Testis (tissue), 3 donors: Measurements from ENCODE around the gene PEX19. TPM values are rescaled to one million over a fixed set of nuclear protein-coding genes. Genes with fewer than 3 reads are reported as not detected.

Experiments used
- DNase-seq: peaks from one replicate; pipeline ENCODE4 v3.0.0-alpha.2; 2019
- H3K27ac ChIP-seq, 2 donors: fragments of 200-600 bp; sonication (generic); one replicate each; pipeline ENCODE4 v1.5.1; 2019
- H3K27me3 ChIP-seq: fragments of 200-600 bp; sonication (generic); one replicate; pipeline ENCODE4 v1.5.1; 2019
- H3K36me3 ChIP-seq: fragments of 200-600 bp; sonication (generic); one replicate; pipeline ENCODE4 v1.5.1; 2017; ENCODE audit warnings: low read depth; ENCODE audit errors: missing control alignments
- H3K4me1 ChIP-seq: fragments of 200-600 bp; sonication (generic); one replicate; pipeline ENCODE4 v1.5.1; 2019
- H3K4me3 ChIP-seq, 2 donors: fragments of 200-600 bp; sonication (generic); one replicate each; pipeline ENCODE4 v1.5.1; 2017 to 2019
- H3K9me3 ChIP-seq: fragments of 200-600 bp; sonication (generic); one replicate; pipeline ENCODE4 v1.5.1; 2017
- POLR2A ChIP-seq: fragments of 450-650 bp; IDR thresholded peaks from one replicate; pipeline ENCODE4 v1.6.1; 2017; ENCODE audit warnings: antibody characterized with exemption, mild to moderate bottlenecking, moderate library complexity
- WGBS, 2 donors: methylation state at CpG; one replicate each; pipeline ENCODE4 v1.1.5; 2018; 5-methylcytosine and 5-hydroxymethylcytosine counted together
- intact Hi-C: fragments of 100-400 bp; cut with DNase I; formaldehyde crosslinking; loops from one replicate; pipeline ENCODE4 v1.15.1; 2023; ENCODE audit warnings: low total_unique reads
- polyA plus RNA-seq: library from polyadenylated mRNA; stranded (reverse); fragments of 350-450 nt; fragmentation: Illumina TruSeq; extraction: RNeasy Lipid Tissue Mini Kit (QIAGEN cat#74804); gene quantifications from one replicate; pipeline ENCODE4 v1.2.3, GENCODE V29; 2014; ENCODE audit warnings: low read depth, low replicate concordance; ENCODE audit not compliant: insufficient read depth
- total RNA-seq, 2 donors: library from RNA; depleted of rRNA; stranded (reverse); fragments of >200 nt; gene quantifications; one replicate each; pipeline ENCODE4 v1.2.3, GENCODE V29; 2016
- TF ChIP-seq, protein P1 (sequence below), 3 experiments: fragments of 450-650 bp in 2 of 3; fragments of 200-600 bp in 1 of 3; sonication (generic) in 1 of 3; IDR thresholded peaks; one replicate each; pipeline ENCODE4 v1.5.1; 2016 to 2019; ENCODE audit warnings: antibody characterized with exemption in 3 of 3, mild to moderate bottlenecking in 2 of 3, moderate library complexity in 1 of 3

The PEX19 gene
- total and polyA plus RNA-seq, 3 donors from 2014 or later, result 48.5 to 63.5 (median 56.6) TPM

DNA sequence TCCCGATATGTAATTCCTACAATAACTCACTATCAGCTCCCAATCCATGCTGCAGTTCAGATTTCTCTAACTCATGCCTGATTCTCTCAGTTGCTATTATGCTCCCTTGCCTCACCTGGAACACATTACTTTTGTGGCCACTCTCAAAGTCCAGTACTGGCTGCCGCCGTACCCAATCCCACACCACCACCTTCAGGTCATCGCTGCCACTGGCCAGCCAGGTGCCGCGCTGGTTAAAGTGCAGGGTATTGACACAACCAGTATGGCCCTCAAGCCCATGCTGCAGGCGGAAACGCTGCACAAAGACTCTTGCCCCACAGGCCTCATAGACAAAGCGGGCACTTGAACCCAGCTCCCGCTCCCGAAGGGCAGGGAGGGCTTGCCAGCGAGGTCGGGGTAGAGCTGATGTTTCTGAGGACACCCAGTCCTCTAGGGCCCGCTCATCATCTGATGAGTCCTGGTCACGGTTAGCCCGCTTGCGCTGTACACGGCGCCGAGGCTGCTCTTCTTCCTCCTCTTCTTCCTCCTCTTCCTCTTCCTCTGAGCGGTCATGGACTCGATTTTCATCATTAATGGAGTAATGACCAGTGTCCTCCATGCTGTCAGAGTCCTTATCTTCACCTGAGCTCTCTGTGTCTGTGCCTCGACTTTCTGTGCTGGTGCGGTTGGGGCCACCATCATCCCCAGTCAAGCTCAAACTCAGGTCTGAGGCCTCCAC is 45.2 kb downstream of the PEX19 start:
- Histone ChIP-seq H3K4me3 (no peak overlapping the region), H3K27ac (no peak overlapping the region), H3K27me3 (no peaks in the 10 kb centered on the region), H3K4me1 (no peaks in the 10 kb centered on the region), H3K36me3 (no peaks in the 10 kb centered on the region), H3K9me3 (no peaks in the 10 kb centered on the region)
- WGBS, 2 donors, result 96 to 98% methylated on average over 22 to 24 of the region's 24 CpGs
- intact Hi-C loops, result loop anchor here (10.0 kb wide), 1 partner anchor 45 kb away; the partner anchor contains the start of gene CASQ1
- TF ChIP-seq POLR2A, result no peak
- TF ChIP-seq, protein P1, sequence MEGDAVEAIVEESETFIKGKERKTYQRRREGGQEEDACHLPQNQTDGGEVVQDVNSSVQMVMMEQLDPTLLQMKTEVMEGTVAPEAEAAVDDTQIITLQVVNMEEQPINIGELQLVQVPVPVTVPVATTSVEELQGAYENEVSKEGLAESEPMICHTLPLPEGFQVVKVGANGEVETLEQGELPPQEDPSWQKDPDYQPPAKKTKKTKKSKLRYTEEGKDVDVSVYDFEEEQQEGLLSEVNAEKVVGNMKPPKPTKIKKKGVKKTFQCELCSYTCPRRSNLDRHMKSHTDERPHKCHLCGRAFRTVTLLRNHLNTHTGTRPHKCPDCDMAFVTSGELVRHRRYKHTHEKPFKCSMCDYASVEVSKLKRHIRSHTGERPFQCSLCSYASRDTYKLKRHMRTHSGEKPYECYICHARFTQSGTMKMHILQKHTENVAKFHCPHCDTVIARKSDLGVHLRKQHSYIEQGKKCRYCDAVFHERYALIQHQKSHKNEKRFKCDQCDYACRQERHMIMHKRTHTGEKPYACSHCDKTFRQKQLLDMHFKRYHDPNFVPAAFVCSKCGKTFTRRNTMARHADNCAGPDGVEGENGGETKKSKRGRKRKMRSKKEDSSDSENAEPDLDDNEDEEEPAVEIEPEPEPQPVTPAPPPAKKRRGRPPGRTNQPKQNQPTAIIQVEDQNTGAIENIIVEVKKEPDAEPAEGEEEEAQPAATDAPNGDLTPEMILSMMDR (IDR thresholded peaks at IDR 0.05), result no peak
- no peak for DNase-seq

DNA sequence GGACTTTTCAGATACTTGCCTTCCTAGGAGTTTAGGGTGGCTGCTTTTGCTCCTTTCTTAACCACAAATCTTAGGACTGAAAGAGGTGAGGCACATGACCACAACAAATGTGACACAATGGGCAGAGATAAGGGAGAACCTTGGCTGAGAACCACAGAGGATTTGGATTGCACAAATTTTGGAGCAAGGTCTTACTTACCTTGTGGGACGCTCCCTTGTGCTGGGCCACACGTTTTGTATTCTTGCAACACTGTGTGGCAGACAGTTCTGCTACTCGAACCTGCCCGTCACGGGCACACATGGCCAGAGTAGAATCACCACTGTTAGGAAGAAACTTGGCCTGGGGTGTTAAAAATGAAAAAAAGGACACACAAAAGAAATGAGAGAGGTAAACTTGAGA is 46.5 kb downstream of the PEX19 start:
- H3K27me3 ChIP-seq, result no peaks in the 10 kb centered on the region
- H3K27ac ChIP-seq, result no peak overlapping the region
- H3K9me3 ChIP-seq, result no peaks in the 10 kb centered on the region
- no peaks in the 10 kb centered on the region for H3K36me3 ChIP-seq
- TF ChIP-seq POLR2A, result no peak
- TF ChIP-seq, protein P1 (IDR thresholded peaks at IDR 0.05), result no peak
- no peak overlapping the region for H3K4me3 ChIP-seq
- intact Hi-C loops, result no loop called here
- no peak for DNase-seq
- WGBS, 2 donors, result 68 to 80% methylated on average over 5 of the region's 5 CpGs
- no peaks in the 10 kb centered on the region for H3K4me1 ChIP-seq

DNA sequence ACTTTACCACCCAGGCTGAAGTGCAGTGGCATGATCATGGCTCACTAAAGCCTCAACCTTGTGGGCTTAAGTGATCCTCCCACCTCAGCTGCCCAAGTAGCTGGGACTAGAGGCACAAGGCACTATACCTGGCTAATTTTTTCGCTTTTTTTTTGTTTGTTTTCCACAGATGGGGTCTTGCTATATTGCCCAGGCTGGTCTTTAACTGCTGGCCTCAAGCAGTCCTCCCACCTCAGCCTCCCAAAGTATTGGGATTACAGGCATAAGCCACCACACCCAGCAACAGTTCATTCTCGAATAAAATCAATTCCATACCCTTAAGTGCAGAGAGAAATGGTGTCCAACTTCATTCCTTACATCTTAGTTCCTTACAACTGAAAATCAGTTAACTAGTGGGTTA is 47.4 kb downstream of the PEX19 start:
- Histone ChIP-seq H3K27ac (no peak overlapping the region), H3K9me3 (no peaks in the 10 kb centered on the region), H3K4me1 (no peaks in the 10 kb centered on the region), H3K4me3 (no peak overlapping the region), H3K36me3 (no peaks in the 10 kb centered on the region), H3K27me3 (no peaks in the 10 kb centered on the region)
- no peak for TF ChIP-seq POLR2A
- TF ChIP-seq, protein P1 (IDR thresholded peaks at IDR 0.05), result no peak
- no peak for DNase-seq
- intact Hi-C loops, result no loop called here
- WGBS, 2 donors, result 85 to 95% methylated on average over 2 of the region's 2 CpGs

- H3K4me1 ChIP-seq, result no peaks in the 10 kb centered on the region
- no peak for DNase-seq
- H3K4me3 ChIP-seq, result no peak overlapping the region
- no peaks in the 10 kb centered on the region for H3K27me3 ChIP-seq
- no peaks in the 10 kb centered on the region for H3K36me3 ChIP-seq
- no peaks in the 10 kb centered on the region for H3K9me3 ChIP-seq
- 81 to 89% methylated on average over 5 of the region's 5 CpGs for WGBS, 2 donors
- no peak overlapping the region for H3K27ac ChIP-seq
- no peak for TF ChIP-seq POLR2A
- TF ChIP-seq, protein P1 (IDR thresholded peaks at IDR 0.05), result no peak
- intact Hi-C loops, result no loop called here
These were observed 48.1 kb downstream of the PEX19 start for GRCh38 chr1:160236806-160237205.

DNA sequence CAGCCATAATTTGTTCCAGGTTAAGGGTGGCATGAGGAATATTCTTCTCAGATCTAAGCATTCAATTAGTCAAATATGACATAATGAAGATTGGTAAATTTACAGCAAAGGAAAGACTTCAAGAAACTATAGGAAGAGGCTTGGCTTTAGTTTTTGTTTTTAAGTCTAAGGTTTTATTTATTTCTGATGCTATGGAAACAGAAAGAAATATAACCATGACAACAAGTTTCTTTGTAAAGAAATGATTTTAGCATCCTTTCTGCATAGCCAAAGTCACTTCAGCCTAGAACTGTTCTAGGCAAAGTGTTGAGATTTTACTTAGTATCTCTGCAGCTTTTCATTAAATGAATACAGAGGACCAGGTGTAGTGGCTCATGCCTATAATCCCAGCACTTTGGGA is 52.0 kb downstream of the PEX19 start:
- H3K36me3 ChIP-seq, result no peaks in the 10 kb centered on the region
- H3K4me3 ChIP-seq, result no peak overlapping the region
- no peak for DNase-seq
- H3K9me3 ChIP-seq, result no peaks in the 10 kb centered on the region
- no peaks in the 10 kb centered on the region for H3K4me1 ChIP-seq
- H3K27me3 ChIP-seq, result no peaks in the 10 kb centered on the region
- intact Hi-C loops, result no loop called here
- no peak overlapping the region for H3K27ac ChIP-seq
- no peak for TF ChIP-seq POLR2A
- TF ChIP-seq, protein P1 (IDR thresholded peaks at IDR 0.05), result no peak
